HG03432 (cell line): Measurements from ENCODE around the gene MERTK.

Experiments used
- ATAC-seq: cut with Tn5 transposase; IDR thresholded peaks from one replicate; pipeline ENCODE4 v1.9.1; 2021; ENCODE audit warnings: mild to moderate bottlenecking, moderate library complexity; ENCODE audit not compliant: unreplicated experiment

Gene MERTK

DNA sequence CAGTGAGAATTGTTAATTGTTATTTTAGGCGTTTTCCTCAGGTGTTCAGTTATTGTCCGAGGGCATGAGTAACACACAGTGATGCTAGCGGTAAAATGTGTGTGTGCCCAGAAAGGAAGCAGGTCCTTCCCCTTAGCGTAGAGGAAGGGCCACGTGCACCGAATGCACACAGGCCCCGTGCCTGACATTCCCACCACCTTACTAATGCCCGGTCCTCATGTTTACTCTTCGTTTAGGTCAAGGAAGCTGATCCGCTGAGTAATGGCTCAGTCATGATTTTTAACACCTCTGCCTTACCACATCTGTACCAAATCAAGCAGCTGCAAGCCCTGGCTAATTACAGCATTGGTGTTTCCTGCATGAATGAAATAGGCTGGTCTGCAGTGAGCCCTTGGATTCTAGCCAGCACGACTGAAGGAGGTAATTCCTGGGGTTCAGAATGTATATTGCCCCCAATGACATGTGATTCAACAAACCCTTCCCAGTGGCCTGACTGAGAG, 76.7 kb downstream of the MERTK start:
- ATAC-seq, result no peak

DNA sequence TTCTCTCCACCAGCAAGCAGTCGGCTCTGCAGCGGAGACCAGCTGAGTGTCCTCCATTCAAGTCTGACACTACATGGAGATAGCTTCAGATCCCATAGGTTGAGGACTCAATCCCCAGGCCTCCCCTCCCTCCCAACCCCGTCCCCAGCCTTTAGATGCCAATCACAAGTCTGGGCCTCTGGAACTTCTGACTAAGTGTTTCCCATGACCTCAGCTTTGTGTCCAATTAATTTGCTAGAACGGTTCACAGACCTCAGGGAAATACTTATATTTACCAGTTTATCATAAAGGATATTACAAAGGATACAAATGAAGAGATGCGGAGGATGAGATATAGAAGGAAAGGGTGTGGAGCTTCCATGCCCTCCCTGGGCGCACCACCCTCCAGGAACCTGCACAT, 77.4 kb downstream of the MERTK start:
- ATAC-seq, result no peak

DNA sequence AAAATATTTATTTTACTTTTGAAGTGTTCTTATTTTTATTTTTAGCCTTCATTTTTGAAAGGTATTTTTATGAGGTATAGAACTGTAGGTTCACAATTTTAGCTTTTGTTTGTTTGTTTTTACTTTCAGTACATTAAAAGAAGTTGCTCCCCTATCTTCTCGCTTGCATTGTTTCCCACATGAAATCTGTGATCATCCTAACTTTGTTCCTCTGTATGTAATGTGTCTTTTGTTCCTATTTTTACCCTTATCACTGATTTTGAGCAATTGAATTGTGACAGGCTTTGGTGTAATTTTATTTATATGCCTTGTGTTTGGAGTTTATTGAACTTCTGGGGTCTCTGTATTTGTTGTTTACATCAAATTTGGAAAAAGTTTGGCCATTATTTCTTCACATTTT, 78.8 kb downstream of the MERTK start:
- no peak for ATAC-seq

DNA sequence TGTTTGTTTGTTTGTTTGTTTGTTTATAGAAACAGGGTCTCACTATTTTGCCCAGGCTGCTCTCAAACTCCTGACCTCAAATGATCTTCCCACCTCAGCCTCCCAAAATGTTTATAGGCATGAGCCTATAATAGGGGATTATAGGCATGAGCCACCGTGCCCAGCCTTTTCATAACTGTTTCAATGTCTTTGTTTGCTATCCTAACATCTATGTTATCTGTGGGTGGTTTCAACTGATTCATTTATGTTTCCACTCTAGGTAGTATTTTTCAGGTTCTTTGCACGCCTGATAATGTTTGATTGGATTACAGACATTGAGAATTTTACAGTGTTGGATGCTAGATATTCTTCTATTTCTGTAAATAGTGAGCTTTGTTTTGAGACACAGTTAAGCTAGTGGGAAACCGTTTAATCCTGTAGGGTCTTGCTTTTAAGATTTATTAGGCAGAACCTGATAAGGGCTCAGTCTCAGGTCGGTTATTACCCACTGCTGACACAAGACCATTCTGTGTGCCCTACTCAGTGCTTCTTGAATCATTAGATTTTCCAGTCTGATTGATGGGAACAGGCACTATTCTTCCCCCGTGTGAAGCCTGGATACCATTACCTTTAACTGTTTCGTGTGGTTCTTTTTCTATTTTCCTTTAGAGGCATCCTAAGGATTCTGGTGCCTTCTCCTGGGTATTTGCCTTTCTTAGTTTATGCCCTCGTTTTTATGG, 80.2 kb downstream of the MERTK start:
- no peak for ATAC-seq

DNA sequence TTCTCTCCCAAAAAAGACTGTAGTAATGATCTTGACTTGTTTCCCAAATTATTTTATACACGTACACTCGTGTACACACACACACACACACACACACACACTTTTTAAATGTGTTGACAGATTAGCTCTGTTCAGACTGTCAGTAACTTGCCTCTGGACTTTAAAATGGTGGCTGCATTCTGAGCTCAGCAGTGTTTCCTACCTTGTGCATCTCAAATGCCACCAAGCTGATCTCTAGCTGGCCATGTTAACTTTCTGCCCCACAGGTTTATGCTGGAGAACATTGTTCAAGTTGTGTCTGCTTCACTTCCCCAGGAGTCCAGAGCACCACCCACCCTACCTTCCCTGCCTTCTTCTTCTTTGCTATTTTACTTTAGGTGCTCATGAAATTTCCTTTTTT, 83.3 kb downstream of the MERTK start:
- no peak for ATAC-seq

DNA sequence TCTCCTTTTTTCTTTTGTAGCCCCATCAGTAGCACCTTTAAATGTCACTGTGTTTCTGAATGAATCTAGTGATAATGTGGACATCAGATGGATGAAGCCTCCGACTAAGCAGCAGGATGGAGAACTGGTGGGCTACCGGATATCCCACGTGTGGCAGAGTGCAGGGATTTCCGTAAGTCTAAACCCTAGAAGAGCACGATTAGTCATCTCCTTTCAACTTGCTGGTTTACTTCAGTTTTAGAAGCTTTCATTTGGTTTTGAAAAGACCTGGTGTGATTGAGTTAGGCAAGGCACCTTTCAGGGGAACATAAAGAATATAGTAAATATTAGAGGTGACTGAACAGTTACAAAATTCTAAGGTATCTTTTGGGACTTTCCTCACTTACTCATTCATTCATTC, 84.4 kb downstream of the MERTK start:
- no peak for ATAC-seq

DNA sequence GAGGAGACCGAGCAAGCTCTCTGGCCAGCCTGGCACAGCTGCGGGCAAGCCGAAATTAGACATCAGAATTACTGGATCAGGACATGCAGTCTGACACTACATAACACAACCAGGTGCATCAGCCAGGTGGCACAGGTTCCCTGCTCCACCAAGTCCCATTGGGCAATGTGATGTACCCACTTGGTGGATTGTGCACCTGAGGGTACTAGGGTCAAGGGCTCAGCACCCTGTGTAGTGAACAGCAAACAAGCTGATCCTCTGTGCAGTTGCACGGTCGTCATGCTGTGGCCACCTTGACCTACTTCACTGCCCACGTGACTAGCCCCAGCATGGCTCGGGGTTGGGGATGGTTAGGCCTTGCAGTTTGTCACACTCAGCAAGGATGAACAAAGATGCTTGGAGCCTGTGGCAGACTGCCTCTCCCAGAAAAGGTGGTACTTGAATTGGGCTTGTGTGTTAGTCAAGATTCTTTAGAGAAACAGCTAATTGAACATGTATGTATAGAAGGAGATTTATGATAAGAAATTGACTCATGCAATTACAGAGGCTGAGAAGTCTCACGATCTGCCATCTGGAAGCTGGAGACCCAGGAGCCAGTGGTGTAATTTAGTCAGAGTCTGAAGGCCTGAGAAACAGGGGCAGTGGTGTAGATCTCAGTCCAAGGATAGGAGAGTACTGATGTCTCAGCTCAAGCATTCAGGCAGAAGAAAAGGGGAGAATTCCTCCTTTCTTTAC, 85.2 kb downstream of the MERTK start:
- ATAC-seq, result no peak

DNA sequence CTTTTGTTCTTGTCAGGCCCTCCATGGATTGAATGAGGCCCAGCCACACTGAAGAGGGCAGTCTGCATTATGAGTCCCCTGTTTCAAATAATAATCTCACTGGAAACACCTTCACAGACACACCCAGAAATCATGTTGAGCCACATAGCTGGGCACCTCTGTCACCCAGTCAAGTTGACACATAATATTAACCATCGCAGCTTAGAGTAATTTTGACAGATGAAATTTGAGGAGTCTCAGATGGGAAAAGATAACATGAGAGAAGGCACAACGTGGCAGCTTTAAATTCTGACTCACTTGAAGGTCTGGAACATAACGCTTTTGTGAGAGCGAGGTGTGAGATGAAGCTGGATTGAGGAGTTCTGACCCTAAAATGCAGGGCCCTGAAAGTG, 85.8 kb downstream of the MERTK start:
- ATAC-seq, result no peak

DNA sequence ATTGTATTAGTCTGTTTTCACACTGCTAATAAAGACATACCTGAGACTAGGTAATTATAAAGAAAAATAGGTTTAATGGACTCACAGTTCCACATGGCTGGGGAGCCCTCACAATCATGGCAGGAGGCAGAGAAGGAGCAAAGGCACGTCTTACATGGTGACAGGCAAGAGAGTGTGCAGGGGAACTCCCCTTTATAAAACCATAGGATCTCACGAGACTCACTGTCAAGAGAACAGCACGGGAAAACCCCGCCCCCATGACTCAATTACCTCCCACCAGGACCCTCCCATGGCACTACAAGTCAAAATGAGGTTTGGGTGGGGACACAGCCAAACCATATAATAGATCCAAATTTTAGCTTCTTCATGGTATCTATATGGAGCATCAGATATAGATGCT, 87.1 kb downstream of the MERTK start:
- ATAC-seq, result no peak

DNA sequence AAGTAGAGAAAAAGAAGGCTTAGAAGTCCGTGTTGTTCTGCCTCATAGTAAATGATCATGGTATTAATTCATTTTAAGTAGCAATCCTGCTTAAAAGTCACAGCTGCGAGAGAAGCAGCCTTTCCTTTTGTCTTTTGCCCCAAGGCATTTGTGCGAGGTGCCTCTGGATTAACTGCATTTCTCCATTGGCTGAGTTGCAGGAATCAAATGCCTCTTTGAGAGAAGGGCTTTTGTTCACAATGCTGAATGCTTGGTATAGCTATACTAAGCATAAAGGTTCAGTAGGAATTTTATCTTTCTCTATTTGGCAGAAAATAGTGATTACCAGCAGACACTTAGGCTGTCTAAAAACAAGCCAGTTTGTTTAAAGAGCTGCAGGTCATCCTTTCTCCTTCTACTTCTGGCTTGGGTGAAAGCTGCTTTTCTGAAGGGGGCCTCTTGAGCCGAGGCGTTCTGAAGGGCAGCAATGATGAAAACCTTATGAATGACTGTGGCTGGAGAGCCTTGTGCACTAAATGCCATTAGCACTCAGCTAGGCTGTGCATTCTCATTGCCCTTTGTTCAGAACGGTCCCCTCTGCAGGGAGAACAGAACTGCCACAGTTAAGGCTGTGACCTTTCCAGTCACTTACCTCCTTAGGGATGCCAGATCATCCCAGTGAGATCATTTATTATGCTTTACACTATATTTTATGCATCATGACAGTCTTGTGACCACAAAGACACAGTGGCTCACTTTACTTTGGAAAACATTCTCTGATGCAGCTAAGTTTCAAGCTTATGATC, 87.9 kb downstream of the MERTK start:
- ATAC-seq, result no peak

DNA sequence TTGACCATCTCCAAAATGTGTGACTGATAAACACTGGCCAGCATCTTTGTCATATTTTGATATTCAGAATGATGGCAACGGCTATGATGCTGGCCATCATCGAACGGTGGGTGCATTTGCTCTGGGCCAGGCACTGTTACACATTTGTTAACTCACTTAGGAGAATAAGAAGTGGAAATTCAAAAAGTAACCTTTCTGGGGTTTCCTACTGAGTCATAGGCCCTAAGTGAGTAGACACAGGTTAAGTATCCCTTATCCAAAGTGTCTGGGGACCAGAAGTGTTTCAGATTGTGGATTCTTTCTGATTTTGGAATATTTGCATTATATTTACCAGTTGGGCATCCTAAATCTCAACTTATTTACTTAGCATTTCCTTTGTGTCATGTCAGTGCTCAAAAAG, 92.0 kb downstream of the MERTK start:
- no peak for ATAC-seq

DNA sequence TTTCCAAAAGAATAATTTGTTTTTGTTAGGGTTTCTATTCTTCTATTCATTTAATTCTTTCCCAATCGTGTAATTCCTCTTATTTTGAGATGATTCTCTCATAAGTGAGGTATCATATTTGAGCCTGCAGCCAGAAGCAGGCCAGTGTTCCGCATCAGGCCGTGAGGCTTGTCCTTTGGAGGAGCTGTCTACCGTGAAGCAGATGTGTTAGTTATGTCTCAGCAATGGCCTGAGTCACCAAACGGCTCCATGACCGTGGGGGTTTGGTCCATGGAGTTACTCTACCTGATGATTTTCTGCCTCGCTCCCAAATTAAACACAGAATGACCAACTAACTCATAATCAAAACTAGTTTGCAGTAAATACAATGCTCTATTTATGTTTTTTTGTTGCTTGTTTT, 92.4 kb downstream of the MERTK start:
- no peak for ATAC-seq

DNA sequence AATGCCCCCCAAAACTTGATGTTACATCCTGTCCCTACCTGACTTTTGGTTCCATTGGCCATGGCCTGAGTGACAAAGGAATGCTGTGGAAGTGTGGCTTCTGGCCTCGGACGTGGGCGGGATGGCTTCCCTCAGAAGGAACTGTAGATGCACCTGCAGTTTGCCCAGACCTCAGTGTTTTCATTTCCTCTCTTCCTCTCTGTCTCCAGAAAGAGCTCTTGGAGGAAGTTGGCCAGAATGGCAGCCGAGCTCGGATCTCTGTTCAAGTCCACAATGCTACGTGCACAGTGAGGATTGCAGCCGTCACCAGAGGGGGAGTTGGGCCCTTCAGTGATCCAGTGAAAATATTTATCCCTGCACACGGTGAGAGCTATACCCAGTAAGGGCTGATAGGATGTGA, 95.6 kb downstream of the MERTK start:
- ATAC-seq, result no peak

DNA sequence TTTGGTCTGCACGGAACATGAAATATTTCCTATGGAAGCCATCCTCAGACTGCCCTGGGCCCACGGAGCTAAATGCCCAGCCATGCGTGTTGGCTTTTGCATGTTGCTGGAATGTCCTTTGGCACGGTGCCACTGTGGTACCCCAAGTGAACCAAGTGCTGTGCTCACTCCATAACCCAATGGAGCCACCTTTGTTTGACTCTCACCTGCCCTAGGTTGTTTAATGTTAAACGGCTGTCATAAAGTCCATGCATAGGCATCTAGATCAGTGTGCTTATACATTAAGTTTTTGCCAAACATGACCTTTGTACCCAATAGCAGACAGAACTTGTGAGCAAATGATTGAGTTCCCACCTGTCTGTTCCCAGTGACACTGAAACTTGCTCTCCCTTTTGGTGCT, 96.7 kb downstream of the MERTK start:
- ATAC-seq, result no peak

DNA sequence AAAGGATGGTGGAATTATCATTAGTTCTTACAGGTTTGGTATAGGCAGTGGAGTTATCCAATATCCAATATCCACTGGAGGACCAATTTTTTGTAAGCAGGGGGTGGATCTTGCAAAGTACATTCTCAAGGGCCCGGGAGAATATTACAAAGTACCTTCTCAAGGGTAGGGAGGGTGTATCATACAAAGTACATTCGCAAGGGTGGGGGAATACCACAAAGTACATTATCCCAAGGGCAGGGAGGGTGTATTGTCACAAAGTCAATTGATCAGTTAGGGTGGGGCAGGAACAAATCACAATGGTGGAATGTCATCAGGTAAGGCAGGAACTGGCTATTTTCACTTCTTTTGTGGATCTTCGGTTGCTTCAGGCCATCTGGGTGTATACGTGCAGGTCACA, 101.4 kb downstream of the MERTK start:
- ATAC-seq, result no peak

DNA sequence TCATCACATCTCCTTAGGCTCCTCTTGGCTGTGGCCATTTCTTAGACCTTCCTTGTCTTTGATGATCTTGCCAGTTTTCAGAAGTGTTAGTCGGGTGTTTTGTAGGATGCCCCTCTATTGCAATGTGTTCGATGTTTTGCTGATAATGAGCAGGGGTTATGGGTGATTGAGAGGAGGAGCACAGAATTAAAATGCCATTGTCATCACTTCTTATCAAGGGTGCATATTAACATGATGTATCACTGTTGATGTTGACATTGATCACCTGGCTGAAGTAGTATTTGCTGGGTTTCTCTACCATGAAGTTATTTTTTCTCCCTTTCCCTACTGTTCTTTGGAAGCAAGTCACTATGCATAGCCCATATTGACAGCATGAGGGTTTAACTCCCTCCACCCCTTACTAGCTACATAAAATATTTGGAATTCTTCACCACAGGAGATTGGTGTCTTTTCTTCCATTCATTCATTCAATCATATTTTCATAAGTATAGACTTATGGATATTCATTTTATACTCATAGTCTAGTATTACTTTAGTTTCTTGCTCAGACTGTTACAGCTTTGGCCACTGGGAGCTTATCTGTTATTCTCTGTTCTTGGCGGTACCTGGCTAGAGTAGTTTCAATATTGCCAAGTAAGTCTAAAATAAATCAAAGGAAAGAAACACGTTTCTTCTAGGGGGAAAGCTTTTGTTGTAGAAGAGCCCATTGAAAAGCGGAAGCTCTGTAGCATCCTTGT, 102.2 kb downstream of the MERTK start:
- ATAC-seq, result no peak

DNA sequence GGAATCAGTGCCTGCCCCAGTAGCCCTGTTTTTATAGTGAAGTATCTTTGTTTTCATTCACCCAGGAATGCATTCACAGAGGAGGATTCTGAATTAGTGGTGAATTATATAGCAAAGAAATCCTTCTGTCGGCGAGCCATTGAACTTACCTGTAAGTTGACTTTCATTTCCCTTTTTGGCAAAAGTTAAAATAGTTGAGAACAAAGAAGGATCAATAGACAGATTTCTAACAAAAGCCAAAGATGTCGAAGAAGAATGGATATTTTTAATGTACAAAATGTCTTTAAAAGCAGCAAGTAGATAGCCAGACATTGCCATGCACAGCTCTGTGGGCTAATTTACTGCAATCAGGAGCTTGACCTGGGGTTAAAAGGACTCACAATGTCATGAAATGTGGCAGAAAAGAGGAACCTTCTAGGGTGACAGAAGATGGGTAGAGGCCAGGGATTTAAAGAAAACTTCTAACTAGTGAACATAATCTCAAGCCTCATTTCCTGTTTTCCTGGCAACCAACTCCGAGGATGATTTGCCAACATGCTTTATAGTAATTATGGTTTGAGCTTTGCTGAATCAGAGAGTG, 102.8 kb downstream of the MERTK start:
- ATAC-seq, result no peak

DNA sequence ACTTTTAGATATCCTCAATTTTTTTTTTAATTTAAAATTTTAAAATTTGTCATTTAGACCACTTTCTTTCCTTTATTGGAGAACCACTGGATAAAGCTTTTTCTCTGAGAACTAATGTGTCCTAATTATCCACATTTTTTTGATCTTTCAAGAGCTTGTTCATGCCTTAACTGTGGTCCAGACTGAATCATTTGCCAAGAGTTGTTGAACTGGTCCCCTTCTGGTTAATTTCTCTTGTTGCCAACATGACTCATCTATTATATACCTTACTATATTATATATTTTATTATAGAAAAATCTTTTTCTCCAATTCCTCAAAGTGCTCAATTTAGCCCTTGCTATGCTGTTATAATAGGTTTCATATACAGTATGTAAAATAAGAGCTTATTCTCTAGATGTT, 103.5 kb downstream of the MERTK start:
- no peak for ATAC-seq

DNA sequence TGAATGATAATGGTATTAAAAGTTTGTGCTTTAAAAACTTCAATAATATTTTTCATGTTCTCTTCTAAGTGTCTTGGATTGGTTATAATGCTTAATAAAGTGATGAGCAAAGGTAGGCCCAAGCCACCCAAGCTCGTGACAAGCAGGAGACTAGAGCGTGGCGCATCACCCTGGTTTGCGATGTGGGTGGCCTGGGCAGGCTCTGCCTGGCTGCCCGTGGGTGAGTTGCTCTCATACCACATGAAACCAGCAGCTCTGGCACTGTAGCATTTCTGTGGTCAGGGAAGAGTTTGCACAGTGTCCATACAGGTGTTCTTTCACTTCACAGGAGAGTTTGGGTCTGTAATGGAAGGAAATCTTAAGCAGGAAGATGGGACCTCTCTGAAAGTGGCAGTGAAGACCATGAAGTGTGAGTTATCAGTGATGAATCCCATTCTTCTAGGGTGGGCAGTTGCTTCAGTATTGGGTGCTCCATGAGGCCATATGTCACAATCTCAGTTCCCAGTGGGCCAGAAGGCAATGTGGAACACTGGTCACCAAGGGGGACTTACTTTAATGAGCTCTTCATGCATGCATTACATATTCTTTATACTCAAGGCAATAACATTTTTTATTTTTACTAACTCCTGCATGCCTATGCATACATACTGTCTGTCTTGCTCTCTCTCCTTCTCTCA, 105.3 kb downstream of the MERTK start:
- no peak for ATAC-seq

DNA sequence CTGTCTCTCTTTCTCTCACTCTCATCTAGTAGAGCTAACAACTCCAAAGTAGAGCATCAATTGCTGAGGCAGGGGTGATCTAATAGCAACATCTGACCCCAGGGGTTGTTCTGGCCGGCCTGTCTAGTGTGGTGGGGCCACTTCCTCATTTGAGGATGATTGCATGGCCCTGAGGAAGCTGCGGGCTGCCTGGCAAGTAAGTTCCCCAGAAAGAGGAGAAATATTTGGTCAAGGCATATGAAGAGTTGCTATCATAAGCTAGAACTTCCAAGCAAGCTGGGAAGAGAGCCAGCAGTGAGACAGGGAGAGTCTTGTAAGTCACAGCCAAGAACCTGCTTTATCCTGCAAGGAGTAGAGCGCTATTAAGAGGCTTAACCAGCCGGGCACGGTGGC, 105.8 kb downstream of the MERTK start:
- ATAC-seq, result peak; percentile 58
